Prostate gland (tissue), 2 donors: ENCODE data around the gene KDM6A. TPM values are rescaled to one million over a fixed set of nuclear protein-coding genes. Genes with fewer than 3 reads are reported as not detected.
"Not testable (repeated sequence)": the region's sequence is repeated elsewhere in the genome, so short reads cannot be mapped to it uniquely, and the experiment has no call there.

Source experiments
- DNase-seq: peaks from one replicate; pipeline ENCODE4 v3.0.0-alpha.2; 2019; ENCODE audit warnings: low spot score
- H3K27ac ChIP-seq, 2 donors: fragments of 200-600 bp; sonication (generic); 2 replicates each; pipeline ENCODE4 v1.5.1; 2017 to 2019
- H3K27me3 ChIP-seq: fragments of 200-600 bp; sonication (generic); replicated peaks from 2 replicates; pipeline ENCODE4 v1.5.1; 2019; ENCODE audit not compliant: insufficient read depth
- H3K36me3 ChIP-seq, 2 donors: fragments of 200-600 bp; sonication (generic); 1 replicate in 1 of 2; 2 replicates in 1 of 2; pipeline versions ENCODE4 v1.5.1 to v1.8.1; 2017 to 2019
- H3K4me1 ChIP-seq: fragments of 200-600 bp; sonication (generic); replicated peaks from 2 replicates; pipeline ENCODE4 v1.5.1; 2019
- H3K4me3 ChIP-seq, 2 donors: fragments of 200-600 bp; sonication (generic); 2 replicates each; pipeline ENCODE4 v1.5.1; 2017 to 2019
- H3K9me3 ChIP-seq: fragments of 200-600 bp; sonication (generic); 2 replicates; pipeline ENCODE4 v1.5.1; 2017
- POLR2A ChIP-seq: fragments of 450-650 bp; IDR thresholded peaks from one replicate; pipeline ENCODE4 v1.6.1; 2016; ENCODE audit warnings: antibody characterized with exemption, mild to moderate bottlenecking
- POLR2AphosphoS5 ChIP-seq: sonication (generic); formaldehyde crosslinking; IDR thresholded peaks from one replicate; pipeline ENCODE4 v1.6.1; 2017; ENCODE audit warnings: antibody characterized with exemption
- WGBS: methylation state at CpG from one replicate; pipeline ENCODE4 v1.1.5; 2018; 5-methylcytosine and 5-hydroxymethylcytosine counted together
- intact Hi-C: fragments of 100-400 bp; cut with DNase I; formaldehyde crosslinking; loops from one replicate; pipeline ENCODE4 v1.14.2; 2022
- total RNA-seq, 2 donors: library from RNA; depleted of rRNA; stranded (reverse); fragments of >200 nt; gene quantifications; one replicate each; pipeline ENCODE4 v1.1.0, GENCODE V29; 2016
- TF ChIP-seq, protein P1 (sequence below), 4 experiments: fragments of 200-600 bp in 2 of 4; fragments of 450-650 bp in 2 of 4; sonication (generic) in 2 of 4; IDR thresholded peaks; 1 replicate in 3 of 4; 2 replicates in 1 of 4; pipeline ENCODE4 v1.5.1; 2016 to 2019; ENCODE audit warnings: antibody characterized with exemption in 4 of 4, mild to moderate bottlenecking in 2 of 4, moderate library complexity in 2 of 4

The KDM6A gene
- total RNA-seq, 2 donors from 2014 or later = 30.1 to 45.1 TPM

GRCh38 chrX:45056428-45057145 lies 183.6 kb downstream of the KDM6A start:
- Histone ChIP-seq H3K4me1 (no peaks in the 10 kb centered on the region), H3K9me3 (no peaks in the 10 kb centered on the region), H3K4me3 (no peak overlapping the region), H3K27me3 (no peaks in the 10 kb centered on the region), H3K36me3 (no peaks in the 10 kb centered on the region), H3K27ac (no peak overlapping the region)
- no peak for TF ChIP-seq POLR2AphosphoS5
- TF ChIP-seq POLR2A = no peak
- TF ChIP-seq, protein P1, sequence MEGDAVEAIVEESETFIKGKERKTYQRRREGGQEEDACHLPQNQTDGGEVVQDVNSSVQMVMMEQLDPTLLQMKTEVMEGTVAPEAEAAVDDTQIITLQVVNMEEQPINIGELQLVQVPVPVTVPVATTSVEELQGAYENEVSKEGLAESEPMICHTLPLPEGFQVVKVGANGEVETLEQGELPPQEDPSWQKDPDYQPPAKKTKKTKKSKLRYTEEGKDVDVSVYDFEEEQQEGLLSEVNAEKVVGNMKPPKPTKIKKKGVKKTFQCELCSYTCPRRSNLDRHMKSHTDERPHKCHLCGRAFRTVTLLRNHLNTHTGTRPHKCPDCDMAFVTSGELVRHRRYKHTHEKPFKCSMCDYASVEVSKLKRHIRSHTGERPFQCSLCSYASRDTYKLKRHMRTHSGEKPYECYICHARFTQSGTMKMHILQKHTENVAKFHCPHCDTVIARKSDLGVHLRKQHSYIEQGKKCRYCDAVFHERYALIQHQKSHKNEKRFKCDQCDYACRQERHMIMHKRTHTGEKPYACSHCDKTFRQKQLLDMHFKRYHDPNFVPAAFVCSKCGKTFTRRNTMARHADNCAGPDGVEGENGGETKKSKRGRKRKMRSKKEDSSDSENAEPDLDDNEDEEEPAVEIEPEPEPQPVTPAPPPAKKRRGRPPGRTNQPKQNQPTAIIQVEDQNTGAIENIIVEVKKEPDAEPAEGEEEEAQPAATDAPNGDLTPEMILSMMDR (IDR thresholded peaks at IDR 0.05) = no peak
- intact Hi-C loops = no loop called here
- WGBS = 39% methylated on average over 2 of the region's 2 CpGs
- no peak for DNase-seq

GRCh38 chrX:45059906-45060305 lies 186.9 kb downstream of the KDM6A start:
- H3K36me3 ChIP-seq, H3K4me1 ChIP-seq, H3K9me3 ChIP-seq, H3K27me3 ChIP-seq, DNase-seq, H3K27ac ChIP-seq, H3K4me3 ChIP-seq: not testable (repeated sequence)
- 88% methylated on average over 2 of the region's 2 CpGs for WGBS
- intact Hi-C loops = loop anchor here (10.0 kb wide), 1 partner anchor 185 kb away; the partner anchor contains the start of gene KDM6A

- no peak overlapping the region for H3K27ac ChIP-seq
- no peaks in the 10 kb centered on the region for H3K9me3 ChIP-seq
- H3K36me3 ChIP-seq = no peaks in the 10 kb centered on the region
- intact Hi-C loops = loop anchor here (10.0 kb wide), 1 partner anchor 189 kb away; the partner anchor contains the start of gene KDM6A
- no peaks in the 10 kb centered on the region for H3K4me1 ChIP-seq
- TF ChIP-seq, protein P1 (IDR thresholded peaks at IDR 0.05) = no peak
- no peak for TF ChIP-seq POLR2A
- peak; percentile 48 for TF ChIP-seq POLR2AphosphoS5
- H3K4me3 ChIP-seq = no peak overlapping the region
- no peaks in the 10 kb centered on the region for H3K27me3 ChIP-seq
- peak; percentile 17 for DNase-seq
- WGBS = 48% methylated on average over 11 of the region's 11 CpGs
Observed at GRCh38 chrX:45063319-45064095, 190.5 kb downstream of the KDM6A start.

- WGBS = 96% methylated on average over 4 of the region's 4 CpGs
- no peak overlapping the region for H3K4me3 ChIP-seq
- no peaks in the 10 kb centered on the region for H3K9me3 ChIP-seq
- no peaks in the 10 kb centered on the region for H3K27me3 ChIP-seq
- no peak overlapping the region for H3K27ac ChIP-seq
- DNase-seq = no peak
- H3K4me1 ChIP-seq = no peaks in the 10 kb centered on the region
- no peak for TF ChIP-seq POLR2AphosphoS5
- TF ChIP-seq POLR2A = no peak
- TF ChIP-seq, protein P1 (IDR thresholded peaks at IDR 0.05) = no peak
- intact Hi-C loops = loop anchor here (10.0 kb wide), 1 partner anchor 194 kb away; the partner anchor contains the start of gene KDM6A
- no peaks in the 10 kb centered on the region for H3K36me3 ChIP-seq
Observed at GRCh38 chrX:45068569-45068968, 195.6 kb downstream of the KDM6A start.

DNA sequence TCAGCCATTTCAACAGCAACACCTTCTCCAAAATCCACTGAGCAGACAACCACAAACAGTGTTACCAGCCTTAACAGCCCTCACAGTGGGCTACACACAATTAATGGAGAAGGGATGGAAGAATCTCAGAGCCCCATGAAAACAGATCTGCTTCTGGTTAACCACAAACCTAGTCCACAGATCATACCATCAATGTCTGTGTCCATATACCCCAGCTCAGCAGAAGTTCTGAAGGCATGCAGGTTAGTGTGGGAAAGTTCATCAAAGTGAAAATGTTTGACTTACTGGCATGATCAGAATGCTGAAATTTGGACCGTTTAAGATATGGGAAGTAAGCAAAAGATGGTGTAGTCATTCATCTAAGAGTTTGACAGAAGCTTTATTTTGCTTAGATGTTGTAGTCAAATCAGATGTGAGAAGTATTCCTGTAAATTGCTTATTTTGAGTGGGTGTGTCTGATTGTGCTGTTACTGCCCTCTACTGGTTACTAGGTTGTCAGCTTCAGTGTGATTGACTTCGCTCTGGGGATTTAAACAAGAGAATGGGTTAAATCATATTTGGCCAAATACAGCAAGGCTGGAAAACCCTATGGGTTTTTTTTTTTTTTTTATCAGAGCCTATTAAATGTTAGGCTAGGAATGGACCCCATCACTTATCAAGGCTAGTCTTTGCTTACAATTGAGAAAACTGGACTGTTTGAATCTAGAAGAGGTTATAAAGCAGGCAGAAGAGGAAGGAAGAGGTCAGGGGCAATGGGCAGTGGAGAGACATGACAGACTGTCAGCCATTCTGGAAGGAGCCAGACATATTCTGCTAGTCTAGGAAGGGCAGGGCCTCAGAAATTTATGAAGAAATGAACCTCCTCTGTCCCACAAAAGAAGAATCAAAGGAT lies 197.4 kb downstream of the KDM6A start:
- Histone ChIP-seq H3K9me3 (no peaks in the 10 kb centered on the region), H3K27me3 (no peaks in the 10 kb centered on the region), H3K4me3 (no peak overlapping the region), H3K36me3 (no peaks in the 10 kb centered on the region), H3K4me1 (no peaks in the 10 kb centered on the region), H3K27ac (no peak overlapping the region)
- WGBS = 39% methylated on average over 2 of the region's 2 CpGs
- DNase-seq = no peak
- intact Hi-C loops = no loop called here
- TF ChIP-seq, protein P1 (IDR thresholded peaks at IDR 0.05) = peak in 2 of 4 experiments; percentile 29 to 33
- TF ChIP-seq POLR2A = no peak

DNA sequence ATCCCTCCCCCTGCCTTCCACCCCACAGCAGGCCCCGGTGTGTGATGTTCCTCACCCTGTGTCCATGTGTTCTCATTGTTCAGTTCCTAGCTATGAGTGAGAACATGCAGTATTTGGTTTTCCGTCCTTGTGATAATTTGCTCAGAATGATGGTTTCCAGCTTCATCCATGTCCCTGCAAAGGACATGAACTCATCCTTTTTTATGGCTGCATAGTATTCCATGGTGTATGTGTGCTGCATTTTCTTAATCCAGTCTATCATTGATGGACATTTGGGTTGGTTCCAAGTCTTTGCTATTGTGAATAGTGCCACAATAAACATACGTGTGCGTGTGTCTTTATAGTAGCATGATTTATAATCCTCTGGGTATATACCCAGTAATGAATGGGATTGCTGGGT lies 200.0 kb downstream of the KDM6A start:
- H3K4me3 ChIP-seq, H3K27me3 ChIP-seq, H3K4me1 ChIP-seq, H3K9me3 ChIP-seq, DNase-seq, H3K27ac ChIP-seq, H3K36me3 ChIP-seq, intact Hi-C loops: not testable (repeated sequence)
- 98% methylated on average over 4 of the region's 4 CpGs for WGBS
